ENCODE data around the gene PANX3.

GRCh38 chr11:124570160-124570559, 41.1 kb upstream of the PANX3 start:
- TF ChIP-seq CTCF (IDR thresholded peaks at IDR 0.05; ENCODE audit: poor library complexity, severe bottlenecking) (no peak), EZH2 (IDR thresholded peaks at IDR 0.05; ENCODE audit: borderline replicate concordance, insufficient read depth, low read length, poor library complexity, severe bottlenecking) (no peak), MXI1 (conservative IDR thresholded peaks at IDR 0.05; ENCODE audit: poor library complexity, severe bottlenecking) (no peak), EP300 (conservative IDR thresholded peaks at IDR 0.05; ENCODE audit: poor library complexity, severe bottlenecking) (no peak), REST (IDR thresholded peaks at IDR 0.05; ENCODE audit: borderline replicate concordance) (no peak), POLR2AphosphoS5 (IDR thresholded peaks at IDR 0.05) (no peak), SMC3 (conservative IDR thresholded peaks at IDR 0.05; ENCODE audit: poor library complexity) (no peak), RAD21 (conservative IDR thresholded peaks at IDR 0.05) (no peak), TAF1 (IDR thresholded peaks at IDR 0.05; ENCODE audit: low read depth) (no peak)

Data from neural cell (in vitro differentiated cells).